ENCODE data around the gene BICDL2.
A peak's percentile ranks its signal among the peaks of the same experiment; 100 is the strongest.

BICDL2 gene

DNA sequence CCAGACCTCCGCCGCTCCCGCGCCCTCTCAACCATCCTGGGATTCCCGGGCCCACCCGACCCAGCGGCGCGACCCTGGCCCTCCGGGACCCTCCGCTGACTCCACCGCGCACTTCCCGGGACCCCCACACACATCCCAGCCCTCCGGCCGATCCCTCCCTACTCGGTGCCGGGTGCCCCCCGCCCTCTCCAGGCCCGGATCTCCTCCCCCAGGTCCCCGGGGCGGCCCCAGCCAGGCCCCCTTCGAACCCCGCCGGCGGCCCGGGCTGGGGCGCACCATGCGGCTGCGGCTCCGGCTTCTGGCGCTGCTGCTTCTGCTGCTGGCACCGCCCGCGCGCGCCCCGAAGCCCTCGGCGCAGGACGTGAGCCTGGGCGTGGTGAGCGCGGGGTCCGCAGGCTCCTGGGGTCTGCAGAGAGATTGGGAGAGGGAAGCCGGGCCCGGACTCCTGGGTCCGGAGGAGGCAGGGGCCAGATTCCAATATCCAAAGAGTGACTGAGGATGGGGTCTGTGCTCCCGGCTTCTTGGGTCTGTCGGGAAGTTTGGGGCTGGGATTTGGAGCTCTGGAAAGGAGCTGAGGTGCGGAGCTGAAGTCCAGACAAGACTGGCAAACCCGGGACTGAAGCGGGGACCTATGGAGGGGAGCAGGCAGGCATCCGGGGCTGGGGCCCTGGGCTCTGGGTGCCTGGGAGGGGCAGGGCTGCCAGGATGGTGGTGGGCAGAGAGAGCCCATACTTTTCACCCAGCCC is 10.1 kb upstream of the BICDL2 start:
- ChIA-PET CTCF (interaction anchor here (1.9 kb wide), 1 partner anchor 15 kb away, joined by 22 read pairs; no protein-coding TSS in a partner anchor), POLR2A (interaction anchor here (1.1 kb wide), 1 partner anchor 17 kb away, joined by 4 read pairs; no protein-coding TSS in a partner anchor)
- H3K27ac ChIP-seq (ENCODE audit: extremely low read depth, low read depth, low read length) = no peak overlapping the region
- no peaks in the 10 kb centered on the region for H3K36me3 ChIP-seq (ENCODE audit: control insufficient read depth in 2 of 2, insufficient read depth in 1 of 2, low read length in 2 of 2)
- TF ChIP-seq ZBTB20 (tag by site-specific recombination; IDR thresholded peaks at IDR 0.05) (peak; percentile 49; the same call in 1 of the 2 replicates), PRDM1 (tag by site-specific recombination; IDR thresholded peaks at IDR 0.05) (no peak)
- no peak overlapping the region for H3K4me3 ChIP-seq (ENCODE audit: low read depth, low read length)
- no peaks in the 10 kb centered on the region for H3K9me3 ChIP-seq (ENCODE audit: control insufficient read depth, insufficient read depth, low read depth, low read length)
- H3K4me1 ChIP-seq (ENCODE audit: control insufficient read depth, insufficient read depth, low read length) = no peaks in the 10 kb centered on the region

DNA sequence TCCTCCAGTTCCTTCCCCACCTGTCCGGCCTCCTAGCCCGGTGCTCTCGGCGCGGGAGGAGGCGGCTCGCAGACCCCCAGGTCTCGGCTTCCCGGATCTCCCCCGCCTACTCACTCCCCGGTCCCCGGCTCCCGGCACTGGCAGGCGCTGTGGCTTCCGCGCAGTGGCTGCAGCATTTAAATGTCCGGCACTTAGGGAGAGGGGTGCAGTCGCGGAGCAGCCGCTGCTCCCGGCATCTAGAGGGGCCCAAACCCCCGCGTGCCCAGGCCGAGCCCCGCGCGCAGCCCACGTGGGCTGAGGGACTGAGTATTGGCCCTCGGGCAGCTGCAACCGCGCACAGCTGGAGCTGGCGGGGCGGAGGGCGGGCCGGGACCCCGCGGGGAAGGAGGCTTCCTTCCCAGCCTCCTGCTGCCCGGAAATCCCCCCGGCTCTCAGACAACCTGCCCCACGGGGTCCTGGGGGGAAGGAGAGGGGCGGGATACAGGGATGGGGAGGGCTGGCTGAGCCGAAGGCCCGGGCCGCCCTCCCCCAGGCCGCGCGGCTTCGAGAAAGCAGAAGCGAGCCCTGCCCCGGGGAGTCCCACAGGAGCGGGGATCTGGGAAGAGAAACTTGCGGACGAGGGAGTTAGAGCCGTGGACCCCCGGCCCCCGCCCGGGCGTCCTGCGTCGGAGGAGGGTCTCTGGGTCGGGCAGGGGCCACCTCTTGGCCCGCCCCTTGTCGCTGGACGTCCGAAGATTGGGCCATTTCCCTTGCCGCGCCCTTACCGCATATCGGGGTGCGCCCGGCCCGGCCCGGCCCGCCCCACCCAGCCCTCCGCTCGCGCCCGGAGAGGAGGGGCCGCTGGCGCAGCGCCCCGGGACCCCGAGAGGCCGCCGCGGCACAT is 9.3 kb upstream of the BICDL2 start, which contains the start of gene MMP25:
TSS of gene MMP25 (plus strand) at position 804 of the 883 bp plus-strand sequence. CDS start 357 bp downstream, outside the sequence.
- ChIA-PET POLR2A (interaction anchor here (0.7 to 1.4 kb wide), 3 partner anchors 15 to 102 kb away, joined by 4 to 11 read pairs (median 6); no protein-coding TSS in a partner anchor), CTCF (interaction anchor here (0.6 to 2.0 kb wide), 3 partner anchors 9 to 18 kb away, joined by 3 to 9 read pairs (median 3); partner anchors contain the start of gene BICDL2)
- no peaks in the 10 kb centered on the region for H3K9me3 ChIP-seq (ENCODE audit: control insufficient read depth, insufficient read depth, low read depth, low read length)
- no peaks in the 10 kb centered on the region for H3K36me3 ChIP-seq (ENCODE audit: control insufficient read depth in 2 of 2, insufficient read depth in 1 of 2, low read length in 2 of 2)
- no peaks in the 10 kb centered on the region for H3K4me1 ChIP-seq (ENCODE audit: control insufficient read depth, insufficient read depth, low read length)
- peak within 1 kb of the TSS; percentile 48 for H3K4me3 ChIP-seq (ENCODE audit: low read depth, low read length)
- no peak within 1 kb of the TSS for H3K27ac ChIP-seq (ENCODE audit: extremely low read depth, low read depth, low read length)
- TF ChIP-seq ZBTB48 (tag by site-specific recombination; IDR thresholded peaks at IDR 0.05) = 0 out of 2 replicates have a peak, but pooled peaks have one; percentile 48
- TF ChIP-seq, protein P1, sequence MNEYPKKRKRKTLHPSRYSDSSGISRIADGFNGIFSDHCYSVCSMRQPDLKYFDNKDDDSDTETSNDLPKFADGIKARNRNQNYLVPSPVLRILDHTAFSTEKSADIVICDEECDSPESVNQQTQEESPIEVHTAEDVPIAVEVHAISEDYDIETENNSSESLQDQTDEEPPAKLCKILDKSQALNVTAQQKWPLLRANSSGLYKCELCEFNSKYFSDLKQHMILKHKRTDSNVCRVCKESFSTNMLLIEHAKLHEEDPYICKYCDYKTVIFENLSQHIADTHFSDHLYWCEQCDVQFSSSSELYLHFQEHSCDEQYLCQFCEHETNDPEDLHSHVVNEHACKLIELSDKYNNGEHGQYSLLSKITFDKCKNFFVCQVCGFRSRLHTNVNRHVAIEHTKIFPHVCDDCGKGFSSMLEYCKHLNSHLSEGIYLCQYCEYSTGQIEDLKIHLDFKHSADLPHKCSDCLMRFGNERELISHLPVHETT (tag by site-specific recombination; IDR thresholded peaks at IDR 0.05) = no peak
- peak; percentile 96 for TF ChIP-seq ZIC2 (tag by site-specific recombination; IDR thresholded peaks at IDR 0.05)
- TF ChIP-seq, protein P2, sequence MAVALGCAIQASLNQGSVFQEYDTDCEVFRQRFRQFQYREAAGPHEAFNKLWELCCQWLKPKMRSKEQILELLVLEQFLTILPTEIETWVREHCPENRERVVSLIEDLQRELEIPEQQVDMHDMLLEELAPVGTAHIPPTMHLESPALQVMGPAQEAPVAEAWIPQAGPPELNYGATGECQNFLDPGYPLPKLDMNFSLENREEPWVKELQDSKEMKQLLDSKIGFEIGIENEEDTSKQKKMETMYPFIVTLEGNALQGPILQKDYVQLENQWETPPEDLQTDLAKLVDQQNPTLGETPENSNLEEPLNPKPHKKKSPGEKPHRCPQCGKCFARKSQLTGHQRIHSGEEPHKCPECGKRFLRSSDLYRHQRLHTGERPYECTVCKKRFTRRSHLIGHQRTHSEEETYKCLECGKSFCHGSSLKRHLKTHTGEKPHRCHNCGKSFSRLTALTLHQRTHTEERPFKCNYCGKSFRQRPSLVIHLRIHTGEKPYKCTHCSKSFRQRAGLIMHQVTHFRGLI (tag by site-specific recombination; IDR thresholded peaks at IDR 0.05) = no peak
- TF ChIP-seq ZNF335 (tag by site-specific recombination; conservative IDR thresholded peaks at IDR 0.05) = peak; percentile 79
- TF ChIP-seq, protein P3, sequence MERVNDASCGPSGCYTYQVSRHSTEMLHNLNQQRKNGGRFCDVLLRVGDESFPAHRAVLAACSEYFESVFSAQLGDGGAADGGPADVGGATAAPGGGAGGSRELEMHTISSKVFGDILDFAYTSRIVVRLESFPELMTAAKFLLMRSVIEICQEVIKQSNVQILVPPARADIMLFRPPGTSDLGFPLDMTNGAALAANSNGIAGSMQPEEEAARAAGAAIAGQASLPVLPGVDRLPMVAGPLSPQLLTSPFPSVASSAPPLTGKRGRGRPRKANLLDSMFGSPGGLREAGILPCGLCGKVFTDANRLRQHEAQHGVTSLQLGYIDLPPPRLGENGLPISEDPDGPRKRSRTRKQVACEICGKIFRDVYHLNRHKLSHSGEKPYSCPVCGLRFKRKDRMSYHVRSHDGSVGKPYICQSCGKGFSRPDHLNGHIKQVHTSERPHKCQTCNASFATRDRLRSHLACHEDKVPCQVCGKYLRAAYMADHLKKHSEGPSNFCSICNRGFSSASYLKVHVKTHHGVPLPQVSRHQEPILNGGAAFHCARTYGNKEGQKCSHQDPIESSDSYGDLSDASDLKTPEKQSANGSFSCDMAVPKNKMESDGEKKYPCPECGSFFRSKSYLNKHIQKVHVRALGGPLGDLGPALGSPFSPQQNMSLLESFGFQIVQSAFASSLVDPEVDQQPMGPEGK (tag by site-specific recombination; IDR thresholded peaks at IDR 0.05) = peak; percentile 83
- TF ChIP-seq ZNF433 (tag by site-specific recombination; IDR thresholded peaks at IDR 0.05; ENCODE audit: low read depth) = no peak
- no peak for TF ChIP-seq ZNF501 (tag by site-specific recombination; IDR thresholded peaks at IDR 0.05)
- TF ChIP-seq, protein P4, sequence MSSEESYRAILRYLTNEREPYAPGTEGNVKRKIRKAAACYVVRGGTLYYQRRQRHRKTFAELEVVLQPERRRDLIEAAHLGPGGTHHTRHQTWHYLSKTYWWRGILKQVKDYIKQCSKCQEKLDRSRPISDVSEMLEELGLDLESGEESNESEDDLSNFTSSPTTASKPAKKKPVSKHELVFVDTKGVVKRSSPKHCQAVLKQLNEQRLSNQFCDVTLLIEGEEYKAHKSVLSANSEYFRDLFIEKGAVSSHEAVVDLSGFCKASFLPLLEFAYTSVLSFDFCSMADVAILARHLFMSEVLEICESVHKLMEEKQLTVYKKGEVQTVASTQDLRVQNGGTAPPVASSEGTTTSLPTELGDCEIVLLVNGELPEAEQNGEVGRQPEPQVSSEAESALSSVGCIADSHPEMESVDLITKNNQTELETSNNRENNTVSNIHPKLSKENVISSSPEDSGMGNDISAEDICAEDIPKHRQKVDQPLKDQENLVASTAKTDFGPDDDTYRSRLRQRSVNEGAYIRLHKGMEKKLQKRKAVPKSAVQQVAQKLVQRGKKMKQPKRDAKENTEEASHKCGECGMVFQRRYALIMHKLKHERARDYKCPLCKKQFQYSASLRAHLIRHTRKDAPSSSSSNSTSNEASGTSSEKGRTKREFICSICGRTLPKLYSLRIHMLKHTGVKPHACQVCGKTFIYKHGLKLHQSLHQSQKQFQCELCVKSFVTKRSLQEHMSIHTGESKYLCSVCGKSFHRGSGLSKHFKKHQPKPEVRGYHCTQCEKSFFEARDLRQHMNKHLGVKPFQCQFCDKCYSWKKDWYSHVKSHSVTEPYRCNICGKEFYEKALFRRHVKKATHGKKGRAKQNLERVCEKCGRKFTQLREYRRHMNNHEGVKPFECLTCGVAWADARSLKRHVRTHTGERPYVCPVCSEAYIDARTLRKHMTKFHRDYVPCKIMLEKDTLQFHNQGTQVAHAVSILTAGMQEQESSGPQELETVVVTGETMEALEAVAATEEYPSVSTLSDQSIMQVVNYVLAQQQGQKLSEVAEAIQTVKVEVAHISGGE (tag by site-specific recombination; conservative IDR thresholded peaks at IDR 0.05; ENCODE audit: low read depth) = 0 out of 2 replicates have a peak, but pooled peaks have one; percentile 37
- peak; percentile 36; the same call in 1 of the 2 replicates for TF ChIP-seq KLF8 (tag by site-specific recombination; IDR thresholded peaks at IDR 0.05)
- no peak for TF ChIP-seq ZNF768 (tag by site-specific recombination; IDR thresholded peaks at IDR 0.05)
- TF ChIP-seq KLF1 (tag by site-specific recombination; IDR thresholded peaks at IDR 0.05) = peak; percentile 56; the same call in 1 of the 2 replicates
- TF ChIP-seq KLF10 (tag by site-specific recombination; IDR thresholded peaks at IDR 0.05) = peak; percentile 51; the same call in 1 of the 2 replicates
- TF ChIP-seq ZNF561 (tag by site-specific recombination; IDR thresholded peaks at IDR 0.05; ENCODE audit: borderline replicate concordance) = 0 out of 2 replicates have a peak, but pooled peaks have one; percentile 70
- peak; percentile 53 for TF ChIP-seq OSR2 (tag by site-specific recombination; IDR thresholded peaks at IDR 0.05)
- peak; percentile 81 for TF ChIP-seq SP7 (tag by site-specific recombination; IDR thresholded peaks at IDR 0.05)
- TF ChIP-seq, protein P5, sequence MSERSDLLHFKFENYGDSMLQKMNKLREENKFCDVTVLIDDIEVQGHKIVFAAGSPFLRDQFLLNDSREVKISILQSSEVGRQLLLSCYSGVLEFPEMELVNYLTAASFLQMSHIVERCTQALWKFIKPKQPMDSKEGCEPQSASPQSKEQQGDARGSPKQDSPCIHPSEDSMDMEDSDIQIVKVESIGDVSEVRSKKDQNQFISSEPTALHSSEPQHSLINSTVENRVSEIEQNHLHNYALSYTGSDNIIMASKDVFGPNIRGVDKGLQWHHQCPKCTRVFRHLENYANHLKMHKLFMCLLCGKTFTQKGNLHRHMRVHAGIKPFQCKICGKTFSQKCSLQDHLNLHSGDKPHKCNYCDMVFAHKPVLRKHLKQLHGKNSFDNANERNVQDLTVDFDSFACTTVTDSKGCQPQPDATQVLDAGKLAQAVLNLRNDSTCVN (tag by site-specific recombination; optimal IDR thresholded peaks at IDR 0.05) = peak; percentile 66
- peak; percentile 68 for TF ChIP-seq EGR2 (tag by site-specific recombination; IDR thresholded peaks at IDR 0.05; ENCODE audit: low read depth)
- peak; percentile 49; the same call in 1 of the 2 replicates for TF ChIP-seq ZNF10 (tag by site-specific recombination; IDR thresholded peaks at IDR 0.05)
- TF ChIP-seq WT1 (tag by site-specific recombination; IDR thresholded peaks at IDR 0.05) = peak; percentile 27; the same call in 1 of the 2 replicates

All from HEK293 (cell line).